Mammary epithelial cell (primary cell): ENCODE data around the gene EVL.

Experiments used
- EZH2 ChIP-seq: IDR thresholded peaks from 2 replicates; pipeline ENCODE4 v1.6.1; 2012; ENCODE audit warnings: low read length, inconsistent platforms, borderline replicate concordance
- TF ChIP-seq, protein P1 (sequence below), 2 donors: IDR thresholded peaks in 1 of 2; conservative IDR thresholded peaks in 1 of 2; 2 replicates each; pipeline ENCODE4 v1.5.1; 2011 to 2012; ENCODE audit warnings: inconsistent platforms in 2 of 2, low read length in 2 of 2, mild to moderate bottlenecking in 2 of 2, control low read depth in 1 of 2, low read depth in 1 of 2; ENCODE audit not compliant: insufficient read depth in 1 of 2; ENCODE audit errors: extremely low read depth in 1 of 2

GRCh38 chr14:100143934-100144333 is 78.7 kb downstream of the EVL start:
- TF ChIP-seq, protein P1, sequence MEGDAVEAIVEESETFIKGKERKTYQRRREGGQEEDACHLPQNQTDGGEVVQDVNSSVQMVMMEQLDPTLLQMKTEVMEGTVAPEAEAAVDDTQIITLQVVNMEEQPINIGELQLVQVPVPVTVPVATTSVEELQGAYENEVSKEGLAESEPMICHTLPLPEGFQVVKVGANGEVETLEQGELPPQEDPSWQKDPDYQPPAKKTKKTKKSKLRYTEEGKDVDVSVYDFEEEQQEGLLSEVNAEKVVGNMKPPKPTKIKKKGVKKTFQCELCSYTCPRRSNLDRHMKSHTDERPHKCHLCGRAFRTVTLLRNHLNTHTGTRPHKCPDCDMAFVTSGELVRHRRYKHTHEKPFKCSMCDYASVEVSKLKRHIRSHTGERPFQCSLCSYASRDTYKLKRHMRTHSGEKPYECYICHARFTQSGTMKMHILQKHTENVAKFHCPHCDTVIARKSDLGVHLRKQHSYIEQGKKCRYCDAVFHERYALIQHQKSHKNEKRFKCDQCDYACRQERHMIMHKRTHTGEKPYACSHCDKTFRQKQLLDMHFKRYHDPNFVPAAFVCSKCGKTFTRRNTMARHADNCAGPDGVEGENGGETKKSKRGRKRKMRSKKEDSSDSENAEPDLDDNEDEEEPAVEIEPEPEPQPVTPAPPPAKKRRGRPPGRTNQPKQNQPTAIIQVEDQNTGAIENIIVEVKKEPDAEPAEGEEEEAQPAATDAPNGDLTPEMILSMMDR (conservative IDR thresholded peaks at IDR 0.05 in 1 of 2, IDR thresholded peaks at IDR 0.05 in 1 of 2; ENCODE audit: extremely low read depth in 1 of 2, insufficient read depth in 1 of 2, low read depth in 1 of 2, low read length in 2 of 2) = no peak
- no peak for TF ChIP-seq EZH2
